SK-N-SH (cell line): ENCODE measurements around the gene SCYGR3. TPM values are rescaled to one million over a fixed set of nuclear protein-coding genes. Genes with fewer than 3 reads are reported as not detected.

Source experiments
- CTCF ChIA-PET: fragments of 300-600, 350-600 bp; formaldehyde crosslinking; extraction: SDS; loops from one replicate; lab custom pipeline; 2021; lab: Yijun Ruan, JAX
- POLR2A ChIA-PET: fragments of 350-600 bp; sonication (Branson Sonifier 250); formaldehyde crosslinking; extraction: SDS; loops from one replicate; lab custom pipeline; 2020; ENCODE audit warnings: antibody characterized with exemption, inconsistent platforms; lab: Yijun Ruan, JAX
- DNase-seq: peaks from one replicate; pipeline ENCODE4 v3.0.0; 2012
- H2AFZ ChIP-seq: fragments of 200-600 bp; sonication (generic); 2 replicates; pipeline ENCODE4 v1.8.1; 2016; ENCODE audit warnings: antibody characterized with exemption, mild to moderate bottlenecking, low read depth
- H3F3A ChIP-seq: fragments of 200-600 bp; sonication (generic); replicated peaks from 2 replicates; pipeline ENCODE3; 2016; ENCODE audit warnings: antibody characterized with exemption, mild to moderate bottlenecking; ENCODE audit not compliant: insufficient read depth
- H3K27ac ChIP-seq, 2 experiments: fragments of 200-500 bp in 1 of 2; fragments of 200-600 bp in 1 of 2; sonication (Bioruptor generic) in 1 of 2; sonication (generic), shearing (Covaris generic) in 1 of 2; 2 replicates each; pipeline versions ENCODE4 v1.5.1 to v1.6.1; 2014 to 2016; ENCODE audit warnings: low read depth in 2 of 2, inconsistent platforms in 1 of 2, low read length in 1 of 2, mild to moderate bottlenecking in 1 of 2, mixed read lengths in 1 of 2
- H3K27me3 ChIP-seq: fragments of 200-600 bp; sonication (generic), shearing (Covaris generic); 2 replicates; pipeline ENCODE4 v1.6.1; 2016; ENCODE audit warnings: mixed run types; ENCODE audit not compliant: insufficient read depth
- H3K36me3 ChIP-seq, 2 experiments: fragments of 200-500 bp in 1 of 2; fragments of 200-600 bp in 1 of 2; sonication (Bioruptor generic) in 1 of 2; sonication (generic) in 1 of 2; replicated peaks in 1 of 2; 2 replicates each; pipeline versions ENCODE3 to v1.5.1; 2014 to 2016; ENCODE audit warnings: low read length in 1 of 2, mild to moderate bottlenecking in 1 of 2; ENCODE audit not compliant: insufficient read depth in 2 of 2, control insufficient read depth in 1 of 2
- H3K4me1 ChIP-seq, 2 experiments: fragments of 200-500 bp in 1 of 2; fragments of 200-600 bp in 1 of 2; sonication (Bioruptor generic) in 1 of 2; sonication (generic), shearing (Covaris generic) in 1 of 2; 2 replicates each; pipeline versions ENCODE4 v1.5.1 to v1.6.1; 2014 to 2016; ENCODE audit warnings: low read depth in 1 of 2, low read length in 1 of 2, mixed run types in 1 of 2; ENCODE audit not compliant: insufficient read depth in 2 of 2, control insufficient read depth in 1 of 2
- H3K4me2 ChIP-seq: fragments of 200-600 bp; sonication (generic), shearing (Covaris generic); 2 replicates; pipeline ENCODE4 v1.6.1; 2017; ENCODE audit warnings: mixed run types
- H3K4me3 ChIP-seq, 2 experiments: fragments of 200-500 bp in 1 of 2; fragments of 200-600 bp in 1 of 2; sonication (Bioruptor generic) in 1 of 2; sonication (generic), shearing (Covaris generic) in 1 of 2; 2 replicates each; pipeline versions ENCODE4 v1.5.1 to v1.8.1; 2014 to 2016; ENCODE audit warnings: low read depth in 2 of 2, inconsistent platforms in 1 of 2, low read length in 1 of 2, mild to moderate bottlenecking in 1 of 2, mixed read lengths in 1 of 2, moderate library complexity in 1 of 2
- H3K79me2 ChIP-seq: fragments of 200-600 bp; sonication (generic); 2 replicates; pipeline ENCODE4 v1.8.1; 2017; ENCODE audit warnings: mild to moderate bottlenecking; ENCODE audit not compliant: insufficient read depth
- H3K9ac ChIP-seq: fragments of 200-600 bp; sonication (generic); 2 replicates; pipeline ENCODE4 v1.6.1; 2017; ENCODE audit warnings: mixed run types
- H3K9me2 ChIP-seq: fragments of 200-600 bp; sonication (generic); 2 replicates; pipeline ENCODE4 v1.6.1; 2017; ENCODE audit warnings: mixed run types
- H3K9me3 ChIP-seq: fragments of 200-600 bp; sonication (generic); 2 replicates; pipeline ENCODE4 v1.6.1; 2017; ENCODE audit warnings: mixed run types, mild to moderate bottlenecking, moderate library complexity
- H4K20me1 ChIP-seq: fragments of 200-600 bp; sonication (generic); 2 replicates; pipeline ENCODE4 v1.6.1; 2017; ENCODE audit warnings: mild to moderate bottlenecking, mixed run types; ENCODE audit not compliant: insufficient read depth
- ELF1 ChIP-seq: IDR thresholded peaks from 2 replicates; pipeline ENCODE4 v1.4.0; 2012
- FOXJ3 ChIP-seq: sonication (generic); formaldehyde crosslinking; IDR thresholded peaks from 2 replicates; pipeline ENCODE4 v1.5.1; 2020; ENCODE audit warnings: mild to moderate bottlenecking, missing genetic modification reagents
- FOXM1 ChIP-seq: IDR thresholded peaks from 2 replicates; pipeline ENCODE4 v1.4.0; 2012; ENCODE audit warnings: low read depth, mild to moderate bottlenecking
- GABPA ChIP-seq: IDR thresholded peaks from 2 replicates; pipeline ENCODE4 v1.4.0; 2012; ENCODE audit warnings: low read depth, mild to moderate bottlenecking
- GATA2 ChIP-seq: sonication (generic); formaldehyde crosslinking; IDR thresholded peaks from 2 replicates; pipeline ENCODE4 v1.5.0; 2020; ENCODE audit warnings: mild to moderate bottlenecking, missing genetic modification reagents
- JUND ChIP-seq: IDR thresholded peaks from 2 replicates; pipeline ENCODE4 v1.4.0; 2012
- MEF2A ChIP-seq: IDR thresholded peaks from 2 replicates; pipeline ENCODE4 v1.4.0; 2012; ENCODE audit warnings: low read depth, borderline replicate concordance
- NRF1 ChIP-seq: IDR thresholded peaks from 2 replicates; pipeline ENCODE4 v1.6.1; 2012; ENCODE audit warnings: low read depth, mild to moderate bottlenecking, low read length
- POLR2AphosphoS5 ChIP-seq: IDR thresholded peaks from 2 replicates; pipeline ENCODE4 v1.6.1; 2012; ENCODE audit warnings: low read depth, low read length
- RFX5 ChIP-seq: IDR thresholded peaks from 2 replicates; pipeline ENCODE4 v1.6.1; 2012; ENCODE audit warnings: mild to moderate bottlenecking, improper control_type of control experiment, low read length
- RXRA ChIP-seq: IDR thresholded peaks from 2 replicates; pipeline ENCODE4 v1.4.0; 2012; ENCODE audit warnings: low read depth, mild to moderate bottlenecking, borderline replicate concordance
- WGBS: methylation state at CpG from one replicate; pipeline ENCODE4 v1.1.6; 2017; ENCODE audit warnings: low lambda C conversion rate; 5-methylcytosine and 5-hydroxymethylcytosine counted together
- polyA plus RNA-seq, 3 experiments: library from polyadenylated mRNA; depleted of rRNA; stranded (reverse); fragments of >200 nt; gene quantifications; 2 replicates each; pipeline ENCODE4 v1.2.3, GENCODE V29; 2012
- TF ChIP-seq, protein P1 (sequence below): IDR thresholded peaks from 2 replicates; pipeline ENCODE4; 2012
- TF ChIP-seq, protein P2 (sequence below): IDR thresholded peaks from 2 replicates; pipeline ENCODE4 v1.4.0; 2012; ENCODE audit warnings: low read depth, borderline replicate concordance
- TF ChIP-seq, protein P3 (sequence below): fragments of 150-350 bp; IDR thresholded peaks from 2 replicates; pipeline ENCODE4 v1.6.1; 2017; ENCODE audit warnings: antibody characterized with exemption, low read length, low read depth, borderline replicate concordance
- TF ChIP-seq, protein P4 (sequence below): fragments of 150-350 bp; IDR thresholded peaks from 2 replicates; pipeline ENCODE4 v1.6.1; 2016; ENCODE audit warnings: mild to moderate bottlenecking, low read depth, low read length
- TF ChIP-seq, protein P5 (sequence below): fragments of 200-600 bp; sonication (generic); IDR thresholded peaks from 2 replicates; pipeline ENCODE4 v1.6.1; 2017; ENCODE audit warnings: antibody characterized with exemption, mild to moderate bottlenecking, moderate library complexity

Gene SCYGR3
- polyA plus RNA-seq, 1 of the 3 experiments (the other 2 are of a cell fraction), result not detected

DNA sequence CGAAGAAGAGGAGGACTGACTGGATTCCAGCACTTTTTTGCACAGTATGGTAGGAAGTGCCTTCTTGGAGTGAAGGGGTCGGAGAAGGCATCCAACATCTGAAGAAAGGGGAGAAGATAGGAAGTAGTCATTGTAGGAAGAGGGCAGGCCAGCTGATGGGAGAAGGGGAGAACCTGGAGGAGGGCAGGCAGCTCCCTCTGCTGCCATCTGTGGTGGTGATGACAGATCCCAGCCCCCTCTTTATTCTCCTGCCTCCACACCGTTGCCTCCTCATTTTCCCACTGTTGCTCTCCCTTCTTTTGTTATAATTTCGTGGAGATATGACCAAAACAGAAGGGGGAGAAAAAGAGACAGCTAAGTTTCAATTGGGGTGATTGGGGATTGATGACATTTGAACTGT is 18.8 kb downstream of the SCYGR3 start:
- no peak for DNase-seq
- Histone ChIP-seq H3K4me3 (no peak overlapping the region), H3F3A (no peaks in the 10 kb centered on the region), H3K4me2 (no peak overlapping the region), H2AFZ (no peak overlapping the region), H3K4me1 (no peaks in the 10 kb centered on the region), H3K9me3 (no peaks in the 10 kb centered on the region), H3K79me2 (no peaks in the 10 kb centered on the region), H4K20me1 (no peaks in the 10 kb centered on the region), H3K36me3 (no peaks in the 10 kb centered on the region), H3K27ac (no peak overlapping the region), H3K9ac (no peak overlapping the region), H3K9me2 (no peaks in the 10 kb centered on the region), H3K27me3 (no peaks in the 10 kb centered on the region; the same call in 1 of the 2 replicates)
- ChIA-PET CTCF (interaction anchor here (0.7 kb wide), 1 partner anchor 63 kb away, joined by 3 read pairs; no protein-coding TSS in a partner anchor), POLR2A (no interaction called here)
- WGBS, result 20% methylated on average over 4 of the region's 4 CpGs
- TF ChIP-seq POLR2AphosphoS5 (no peak), JUND (no peak), RFX5 (no peak), FOXM1 (no peak), FOXJ3 (no peak), MEF2A (no peak)
- TF ChIP-seq, protein P1, sequence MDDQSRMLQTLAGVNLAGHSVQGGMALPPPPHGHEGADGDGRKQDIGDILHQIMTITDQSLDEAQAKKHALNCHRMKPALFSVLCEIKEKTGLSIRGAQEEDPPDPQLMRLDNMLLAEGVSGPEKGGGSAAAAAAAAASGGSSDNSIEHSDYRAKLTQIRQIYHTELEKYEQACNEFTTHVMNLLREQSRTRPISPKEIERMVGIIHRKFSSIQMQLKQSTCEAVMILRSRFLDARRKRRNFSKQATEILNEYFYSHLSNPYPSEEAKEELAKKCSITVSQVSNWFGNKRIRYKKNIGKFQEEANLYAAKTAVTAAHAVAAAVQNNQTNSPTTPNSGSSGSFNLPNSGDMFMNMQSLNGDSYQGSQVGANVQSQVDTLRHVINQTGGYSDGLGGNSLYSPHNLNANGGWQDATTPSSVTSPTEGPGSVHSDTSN, result no peak
- TF ChIP-seq, protein P2, sequence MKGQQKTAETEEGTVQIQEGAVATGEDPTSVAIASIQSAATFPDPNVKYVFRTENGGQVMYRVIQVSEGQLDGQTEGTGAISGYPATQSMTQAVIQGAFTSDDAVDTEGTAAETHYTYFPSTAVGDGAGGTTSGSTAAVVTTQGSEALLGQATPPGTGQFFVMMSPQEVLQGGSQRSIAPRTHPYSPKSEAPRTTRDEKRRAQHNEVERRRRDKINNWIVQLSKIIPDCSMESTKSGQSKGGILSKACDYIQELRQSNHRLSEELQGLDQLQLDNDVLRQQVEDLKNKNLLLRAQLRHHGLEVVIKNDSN, result no peak
- TF ChIP-seq, protein P3, sequence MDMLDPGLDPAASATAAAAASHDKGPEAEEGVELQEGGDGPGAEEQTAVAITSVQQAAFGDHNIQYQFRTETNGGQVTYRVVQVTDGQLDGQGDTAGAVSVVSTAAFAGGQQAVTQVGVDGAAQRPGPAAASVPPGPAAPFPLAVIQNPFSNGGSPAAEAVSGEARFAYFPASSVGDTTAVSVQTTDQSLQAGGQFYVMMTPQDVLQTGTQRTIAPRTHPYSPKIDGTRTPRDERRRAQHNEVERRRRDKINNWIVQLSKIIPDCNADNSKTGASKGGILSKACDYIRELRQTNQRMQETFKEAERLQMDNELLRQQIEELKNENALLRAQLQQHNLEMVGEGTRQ, result no peak

DNA sequence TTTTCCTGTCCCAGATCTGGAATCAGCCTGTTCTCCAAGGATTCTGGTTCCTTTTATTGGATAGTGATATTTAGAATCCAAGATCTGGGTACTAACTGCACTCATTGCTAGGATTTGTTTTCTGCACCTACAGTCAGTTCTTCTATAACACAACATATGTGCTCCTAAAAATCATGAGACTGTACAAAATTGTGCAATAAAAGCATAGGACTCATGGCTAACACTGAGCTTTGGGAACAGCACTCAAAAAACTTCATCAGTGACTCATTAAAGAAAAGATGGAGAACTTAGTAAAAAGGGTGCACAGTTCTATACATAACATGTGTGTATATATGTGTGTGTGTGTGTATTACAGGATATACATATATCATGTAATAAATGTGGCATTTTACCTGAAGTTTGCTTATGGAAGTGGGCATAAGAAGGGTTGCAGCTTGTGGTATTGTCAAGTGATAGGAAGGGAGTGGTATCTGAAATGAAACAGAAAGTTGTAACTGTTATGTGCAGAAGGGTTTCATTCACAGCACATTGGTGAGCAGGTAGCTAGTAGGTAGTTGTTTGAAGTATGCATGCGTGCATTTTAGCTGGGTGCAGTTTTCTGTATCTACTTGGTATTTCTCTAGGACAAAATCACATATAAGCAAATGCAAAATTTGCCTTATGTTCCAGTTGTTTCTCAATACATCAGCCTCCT is 21.8 kb downstream of the SCYGR3 start:
- 12% methylated on average over 1 of the region's 1 CpG for WGBS
- Histone ChIP-seq H4K20me1 (no peaks in the 10 kb centered on the region), H3K27me3 (no peaks in the 10 kb centered on the region; the same call in 1 of the 2 replicates), H3K4me1 (no peaks in the 10 kb centered on the region), H3F3A (no peaks in the 10 kb centered on the region), H3K4me3 (no peak overlapping the region), H3K4me2 (no peak overlapping the region), H2AFZ (no peak overlapping the region), H3K36me3 (no peaks in the 10 kb centered on the region), H3K9me3 (no peaks in the 10 kb centered on the region), H3K27ac (no peak overlapping the region), H3K79me2 (no peaks in the 10 kb centered on the region), H3K9ac (no peak overlapping the region), H3K9me2 (no peaks in the 10 kb centered on the region)
- TF ChIP-seq NRF1, result no peak
- TF ChIP-seq, protein P4, sequence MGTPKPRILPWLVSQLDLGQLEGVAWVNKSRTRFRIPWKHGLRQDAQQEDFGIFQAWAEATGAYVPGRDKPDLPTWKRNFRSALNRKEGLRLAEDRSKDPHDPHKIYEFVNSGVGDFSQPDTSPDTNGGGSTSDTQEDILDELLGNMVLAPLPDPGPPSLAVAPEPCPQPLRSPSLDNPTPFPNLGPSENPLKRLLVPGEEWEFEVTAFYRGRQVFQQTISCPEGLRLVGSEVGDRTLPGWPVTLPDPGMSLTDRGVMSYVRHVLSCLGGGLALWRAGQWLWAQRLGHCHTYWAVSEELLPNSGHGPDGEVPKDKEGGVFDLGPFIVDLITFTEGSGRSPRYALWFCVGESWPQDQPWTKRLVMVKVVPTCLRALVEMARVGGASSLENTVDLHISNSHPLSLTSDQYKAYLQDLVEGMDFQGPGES, result no peak
- TF ChIP-seq, protein P5, sequence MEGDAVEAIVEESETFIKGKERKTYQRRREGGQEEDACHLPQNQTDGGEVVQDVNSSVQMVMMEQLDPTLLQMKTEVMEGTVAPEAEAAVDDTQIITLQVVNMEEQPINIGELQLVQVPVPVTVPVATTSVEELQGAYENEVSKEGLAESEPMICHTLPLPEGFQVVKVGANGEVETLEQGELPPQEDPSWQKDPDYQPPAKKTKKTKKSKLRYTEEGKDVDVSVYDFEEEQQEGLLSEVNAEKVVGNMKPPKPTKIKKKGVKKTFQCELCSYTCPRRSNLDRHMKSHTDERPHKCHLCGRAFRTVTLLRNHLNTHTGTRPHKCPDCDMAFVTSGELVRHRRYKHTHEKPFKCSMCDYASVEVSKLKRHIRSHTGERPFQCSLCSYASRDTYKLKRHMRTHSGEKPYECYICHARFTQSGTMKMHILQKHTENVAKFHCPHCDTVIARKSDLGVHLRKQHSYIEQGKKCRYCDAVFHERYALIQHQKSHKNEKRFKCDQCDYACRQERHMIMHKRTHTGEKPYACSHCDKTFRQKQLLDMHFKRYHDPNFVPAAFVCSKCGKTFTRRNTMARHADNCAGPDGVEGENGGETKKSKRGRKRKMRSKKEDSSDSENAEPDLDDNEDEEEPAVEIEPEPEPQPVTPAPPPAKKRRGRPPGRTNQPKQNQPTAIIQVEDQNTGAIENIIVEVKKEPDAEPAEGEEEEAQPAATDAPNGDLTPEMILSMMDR, result no peak
- TF ChIP-seq GABPA, result no peak
- no peak for TF ChIP-seq POLR2AphosphoS5
- TF ChIP-seq, protein P2, result no peak
- TF ChIP-seq RXRA, result no peak
- TF ChIP-seq GATA2 (CRISPR knock-in tag), result no peak
- no peak for TF ChIP-seq ELF1
- POLR2A ChIA-PET, result no interaction called here
- CTCF ChIA-PET, result no interaction called here
- no peak for DNase-seq
